Measurements from ENCODE around the gene SLC25A47.

The SLC25A47 gene

GRCh38 chr14:100312877-100313400 lies 10.2 kb upstream of the SLC25A47 start:
- Histone ChIP-seq H3K36me3 (ENCODE audit: control insufficient read depth, insufficient read depth, low read length) (no peaks in the 10 kb centered on the region), H3K9ac (ENCODE audit: low read length) (no peak overlapping the region), H3K27me3 (ENCODE audit: control insufficient read depth, insufficient read depth, low read length) (no peaks in the 10 kb centered on the region), H3K4me3 (ENCODE audit: low read length) (no peak overlapping the region), H3K27ac (ENCODE audit: low read depth, low read length) (no peak overlapping the region), H3K4me1 (ENCODE audit: control insufficient read depth, insufficient read depth, low read length) (no peaks in the 10 kb centered on the region)

DNA sequence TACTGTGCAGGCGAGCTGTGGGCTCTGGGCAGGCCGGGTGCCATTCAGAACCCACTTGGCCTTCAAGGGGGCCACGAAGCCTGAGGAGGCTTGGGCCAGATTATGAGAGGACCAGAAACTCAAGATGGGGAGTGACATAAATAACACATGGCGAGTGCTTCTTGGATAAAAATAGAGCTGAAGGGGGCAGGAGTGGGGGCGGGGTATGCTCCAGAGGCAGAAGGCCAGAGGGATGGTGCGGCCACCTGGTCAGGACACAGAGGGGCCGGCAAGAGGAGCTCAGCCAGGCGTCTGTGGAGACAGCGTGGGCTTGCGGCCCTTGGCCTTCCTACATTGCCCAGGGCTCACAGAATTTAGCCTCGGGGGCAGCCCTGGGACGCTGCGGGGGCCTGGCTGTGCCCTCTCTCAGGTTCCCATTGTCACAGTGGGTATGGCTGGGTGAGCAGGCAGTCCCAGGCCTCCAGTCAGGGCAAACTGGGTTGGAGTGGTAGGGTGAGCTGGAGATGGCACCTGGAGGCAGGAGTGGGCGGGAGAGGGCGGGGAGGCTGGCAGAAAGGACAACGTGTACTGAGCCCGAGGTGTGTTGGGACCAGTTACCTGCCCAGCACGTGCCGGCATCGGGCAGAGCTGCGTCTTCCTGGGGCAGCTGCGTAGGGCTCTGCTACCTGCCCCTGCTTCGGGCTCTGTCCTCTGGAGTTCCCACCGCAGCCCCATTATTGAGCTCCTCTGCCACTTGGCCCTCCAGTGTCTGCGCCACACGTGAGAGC lies 9.5 kb upstream of the SLC25A47 start:
- Histone ChIP-seq H3K27me3 (ENCODE audit: control insufficient read depth, insufficient read depth, low read length) (no peaks in the 10 kb centered on the region), H3K9ac (ENCODE audit: low read length) (no peak overlapping the region), H3K4me1 (ENCODE audit: control insufficient read depth, insufficient read depth, low read length) (peaks cover 4% of the 10 kb centered on the region), H3K36me3 (ENCODE audit: control insufficient read depth, insufficient read depth, low read length) (no peaks in the 10 kb centered on the region), H3K4me3 (ENCODE audit: low read length) (no peak overlapping the region), H3K27ac (ENCODE audit: low read depth, low read length) (no peak overlapping the region)

DNA sequence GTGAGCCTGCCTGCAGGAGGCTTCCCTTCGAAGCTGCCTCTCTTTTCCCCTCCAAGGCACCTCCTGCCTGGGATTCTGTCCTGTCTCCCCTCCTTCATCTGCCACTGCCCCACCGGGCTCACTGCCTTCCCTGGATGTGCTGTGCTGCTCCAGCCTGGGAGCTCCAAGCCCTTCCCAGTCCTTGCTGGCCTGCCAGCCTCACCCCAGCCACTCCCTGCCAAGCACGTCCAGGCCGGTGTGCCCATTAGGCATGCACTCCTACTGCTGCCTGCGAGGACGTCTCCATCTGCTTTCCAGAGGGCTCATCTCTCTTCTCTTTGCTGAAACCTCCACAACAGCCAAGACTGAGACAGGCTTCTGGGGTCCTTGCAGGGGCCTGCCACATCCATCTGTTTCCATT lies 8.4 kb upstream of the SLC25A47 start:
- H3K36me3 ChIP-seq (ENCODE audit: control insufficient read depth, insufficient read depth, low read length), result no peaks in the 10 kb centered on the region
- H3K27me3 ChIP-seq (ENCODE audit: control insufficient read depth, insufficient read depth, low read length), result no peaks in the 10 kb centered on the region
- H3K4me1 ChIP-seq (ENCODE audit: control insufficient read depth, insufficient read depth, low read length), result peaks cover 4% of the 10 kb centered on the region
- no peak overlapping the region for H3K9ac ChIP-seq (ENCODE audit: low read length)
- H3K4me3 ChIP-seq (ENCODE audit: low read length), result no peak overlapping the region
- H3K27ac ChIP-seq (ENCODE audit: low read depth, low read length), result no peak overlapping the region

- Histone ChIP-seq H3K4me1 (ENCODE audit: control insufficient read depth, insufficient read depth, low read length) (peaks cover 4% of the 10 kb centered on the region), H3K27me3 (ENCODE audit: control insufficient read depth, insufficient read depth, low read length) (no peaks in the 10 kb centered on the region), H3K27ac (ENCODE audit: low read depth, low read length) (peak overlapping the region; percentile 14), H3K9ac (ENCODE audit: low read length) (no peak overlapping the region), H3K36me3 (ENCODE audit: control insufficient read depth, insufficient read depth, low read length) (no peaks in the 10 kb centered on the region), H3K4me3 (ENCODE audit: low read length) (no peak overlapping the region)
Measured at GRCh38 chr14:100317389-100317788, 5.8 kb upstream of the SLC25A47 start.

DNA sequence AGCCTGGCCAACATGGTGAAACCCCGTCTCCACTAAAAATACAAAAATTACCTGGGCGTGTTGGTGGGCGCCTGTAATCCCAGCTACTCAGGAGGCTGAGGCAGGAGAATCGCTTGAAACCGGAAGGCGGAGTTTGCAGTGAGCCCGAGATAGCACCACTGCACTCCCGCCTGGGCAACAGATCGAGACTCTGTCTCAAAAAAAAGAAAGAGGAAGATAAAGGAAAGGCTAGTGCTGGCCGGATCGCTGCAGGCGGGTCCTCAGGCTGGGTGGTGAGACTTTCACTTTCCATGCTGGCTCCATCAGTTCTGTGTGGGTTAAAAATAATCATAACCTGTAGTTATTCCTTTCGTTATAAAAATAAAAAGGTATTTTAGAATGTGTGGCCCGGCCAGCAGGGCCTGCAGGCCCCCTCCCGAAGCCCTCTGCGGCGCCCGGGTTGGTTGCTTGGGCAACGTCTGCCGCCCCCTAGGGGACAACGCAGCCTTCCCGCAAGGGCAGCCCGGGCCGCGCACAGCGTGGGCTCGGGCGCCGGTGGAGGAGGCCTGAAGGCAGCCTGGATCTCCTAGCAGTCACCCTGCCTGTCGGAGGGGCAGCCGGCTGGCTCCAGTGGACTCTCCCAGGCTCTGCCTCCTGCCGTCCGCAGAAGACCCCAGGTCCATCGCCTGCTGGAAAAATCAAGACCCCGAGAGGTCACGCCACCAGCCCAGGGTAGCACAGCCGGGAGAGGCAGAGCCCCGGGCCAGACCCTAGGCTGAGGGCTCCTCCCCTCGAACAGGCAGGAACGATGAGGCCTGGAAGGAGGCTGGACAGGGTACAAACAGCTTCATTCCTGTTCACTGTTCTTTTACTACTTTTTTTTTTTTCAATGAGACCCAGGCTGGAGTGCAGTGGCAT lies 5.0 kb upstream of the SLC25A47 start:
- Histone ChIP-seq H3K36me3 (ENCODE audit: control insufficient read depth, insufficient read depth, low read length) (no peaks in the 10 kb centered on the region), H3K9ac (ENCODE audit: low read length) (no peak overlapping the region), H3K4me3 (ENCODE audit: low read length) (peak overlapping the region; percentile 63), H3K27me3 (ENCODE audit: control insufficient read depth, insufficient read depth, low read length) (no peaks in the 10 kb centered on the region), H3K27ac (ENCODE audit: low read depth, low read length) (peak overlapping the region; percentile 37), H3K4me1 (ENCODE audit: control insufficient read depth, insufficient read depth, low read length) (peaks cover 4% of the 10 kb centered on the region)

- H3K27me3 ChIP-seq (ENCODE audit: control insufficient read depth, insufficient read depth, low read length), result no peaks in the 10 kb centered on the region
- H3K4me3 ChIP-seq (ENCODE audit: low read length), result no peak overlapping the region
- no peak overlapping the region for H3K9ac ChIP-seq (ENCODE audit: low read length)
- peaks cover 4% of the 10 kb centered on the region for H3K4me1 ChIP-seq (ENCODE audit: control insufficient read depth, insufficient read depth, low read length)
- no peaks in the 10 kb centered on the region for H3K36me3 ChIP-seq (ENCODE audit: control insufficient read depth, insufficient read depth, low read length)
- H3K27ac ChIP-seq (ENCODE audit: low read depth, low read length), result no peak overlapping the region
Measured at GRCh38 chr14:100320157-100320856, 2.8 kb upstream of the SLC25A47 start.

DNA sequence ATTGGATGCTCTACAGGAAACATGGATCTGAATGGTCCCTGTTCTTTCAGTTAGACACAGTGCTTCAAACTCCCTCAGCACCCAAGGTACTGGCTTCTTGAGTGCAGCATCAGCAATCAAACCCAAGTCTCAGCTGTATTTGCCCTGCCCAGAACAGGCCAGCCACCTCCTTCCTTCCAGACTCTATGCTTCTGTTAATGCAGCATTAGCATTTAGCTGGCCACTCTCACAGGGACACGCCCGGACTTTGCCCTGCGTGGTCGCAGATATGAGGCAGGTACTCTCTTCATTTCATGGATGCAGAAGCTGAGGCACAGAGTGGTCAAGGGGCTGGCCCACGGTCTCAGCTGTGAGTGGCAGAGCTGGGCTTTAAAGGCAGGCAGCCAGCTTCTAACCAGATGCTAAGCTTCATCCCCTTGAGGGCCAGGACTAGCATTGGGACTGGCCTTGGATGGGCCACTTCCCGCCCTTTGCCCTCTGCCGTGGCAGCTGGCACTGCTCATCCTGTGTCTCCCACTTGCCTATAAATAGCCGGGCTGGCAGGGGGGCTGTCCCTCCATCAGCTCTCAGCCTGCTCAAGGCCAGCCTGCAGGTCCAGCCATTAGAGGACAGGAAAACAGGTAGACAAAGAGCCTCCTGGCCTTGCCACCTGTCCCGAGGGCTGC lies 1.5 kb upstream of the SLC25A47 start:
- H3K27ac ChIP-seq (ENCODE audit: low read depth, low read length), result no peak overlapping the region
- H3K36me3 ChIP-seq (ENCODE audit: control insufficient read depth, insufficient read depth, low read length), result no peaks in the 10 kb centered on the region
- H3K4me3 ChIP-seq (ENCODE audit: low read length), result no peak overlapping the region
- H3K9ac ChIP-seq (ENCODE audit: low read length), result no peak overlapping the region
- H3K27me3 ChIP-seq (ENCODE audit: control insufficient read depth, insufficient read depth, low read length), result no peaks in the 10 kb centered on the region
- H3K4me1 ChIP-seq (ENCODE audit: control insufficient read depth, insufficient read depth, low read length), result peaks cover 4% of the 10 kb centered on the region

GRCh38 chr14:100322138-100322957 lies 791 bp upstream of the SLC25A47 start:
- no peak overlapping the region for H3K4me3 ChIP-seq (ENCODE audit: low read length)
- no peaks in the 10 kb centered on the region for H3K27me3 ChIP-seq (ENCODE audit: control insufficient read depth, insufficient read depth, low read length)
- no peak overlapping the region for H3K9ac ChIP-seq (ENCODE audit: low read length)
- H3K4me1 ChIP-seq (ENCODE audit: control insufficient read depth, insufficient read depth, low read length), result peaks cover 4% of the 10 kb centered on the region
- H3K27ac ChIP-seq (ENCODE audit: low read depth, low read length), result no peak overlapping the region
- H3K36me3 ChIP-seq (ENCODE audit: control insufficient read depth, insufficient read depth, low read length), result no peaks in the 10 kb centered on the region

GRCh38 chr14:100323942-100324307 lies 786 bp downstream of the SLC25A47 start:
- H3K4me3 ChIP-seq (ENCODE audit: low read length), result no peak overlapping the region
- H3K9ac ChIP-seq (ENCODE audit: low read length), result no peak overlapping the region
- no peak overlapping the region for H3K27ac ChIP-seq (ENCODE audit: low read depth, low read length)
- no peaks in the 10 kb centered on the region for H3K27me3 ChIP-seq (ENCODE audit: control insufficient read depth, insufficient read depth, low read length)
- H3K36me3 ChIP-seq (ENCODE audit: control insufficient read depth, insufficient read depth, low read length), result no peaks in the 10 kb centered on the region
- no peaks in the 10 kb centered on the region for H3K4me1 ChIP-seq (ENCODE audit: control insufficient read depth, insufficient read depth, low read length)

- Histone ChIP-seq H3K36me3 (ENCODE audit: control insufficient read depth, insufficient read depth, low read length) (no peaks in the 10 kb centered on the region), H3K9ac (ENCODE audit: low read length) (no peak overlapping the region), H3K27me3 (ENCODE audit: control insufficient read depth, insufficient read depth, low read length) (no peaks in the 10 kb centered on the region), H3K27ac (ENCODE audit: low read depth, low read length) (no peak overlapping the region), H3K4me1 (ENCODE audit: control insufficient read depth, insufficient read depth, low read length) (no peaks in the 10 kb centered on the region), H3K4me3 (ENCODE audit: low read length) (no peak overlapping the region)
Measured at GRCh38 chr14:100325231-100325632, 2.1 kb downstream of the SLC25A47 start.

DNA sequence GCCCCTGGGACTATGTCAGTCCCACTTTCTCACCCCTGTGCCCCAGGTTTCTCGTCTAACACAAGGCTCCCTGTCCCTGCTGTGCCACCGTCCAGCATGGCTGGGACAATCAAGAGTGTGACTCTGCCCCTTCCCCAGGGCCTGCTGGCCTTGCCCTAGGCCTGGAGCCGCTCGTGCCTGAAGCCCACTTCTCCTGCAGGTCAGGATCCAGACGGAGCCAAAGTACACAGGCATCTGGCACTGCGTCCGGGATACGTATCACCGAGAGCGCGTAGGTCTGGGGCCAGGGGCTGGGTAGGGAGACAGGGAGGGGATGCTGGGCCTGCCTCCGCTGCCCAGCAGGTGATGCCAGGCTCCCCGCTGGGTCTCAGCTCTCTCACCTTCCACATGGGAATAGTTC lies 2.8 kb downstream of the SLC25A47 start:
- no peak overlapping the region for H3K27ac ChIP-seq (ENCODE audit: low read depth, low read length)
- H3K9ac ChIP-seq (ENCODE audit: low read length), result no peak overlapping the region
- no peak overlapping the region for H3K4me3 ChIP-seq (ENCODE audit: low read length)
- H3K36me3 ChIP-seq (ENCODE audit: control insufficient read depth, insufficient read depth, low read length), result no peaks in the 10 kb centered on the region
- H3K27me3 ChIP-seq (ENCODE audit: control insufficient read depth, insufficient read depth, low read length), result no peaks in the 10 kb centered on the region
- no peaks in the 10 kb centered on the region for H3K4me1 ChIP-seq (ENCODE audit: control insufficient read depth, insufficient read depth, low read length)

All from rectal smooth muscle tissue (tissue), 1 donor.